ENCODE results near the gene C4orf50. TPM values are rescaled to one million over a fixed set of nuclear protein-coding genes. Genes with fewer than 3 reads are reported as not detected.
A peak's percentile ranks its signal among the peaks of the same experiment; 100 is the strongest.

The C4orf50 gene
- total and polyA plus RNA-seq, 11 donors = 0.05 to 0.11 TPM; not detected in 9

DNA sequence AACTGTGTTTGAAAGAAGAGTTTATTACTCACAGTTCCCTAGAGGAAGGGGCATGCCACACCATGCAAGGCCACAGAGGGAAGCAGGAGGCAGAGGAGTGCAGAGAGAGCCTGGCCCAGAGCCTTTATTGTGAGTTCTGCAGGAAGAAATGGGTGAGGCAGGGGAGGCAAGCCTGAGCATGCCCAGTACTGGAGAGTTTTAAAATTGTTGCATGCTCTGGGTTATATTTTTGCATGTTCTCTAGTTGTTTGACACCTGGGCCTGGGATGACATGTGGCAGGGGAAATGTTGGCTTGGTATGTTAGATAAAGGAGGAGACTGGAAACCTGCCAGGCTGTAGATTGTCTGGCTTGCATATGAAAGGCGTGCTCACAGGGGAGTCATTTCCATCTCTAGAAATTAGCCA, 105.6 kb downstream of the C4orf50 start:
- no peak for DNase-seq
- peaks cover 0 to 21% (median 3%) of the 10 kb centered on the region in 12 donors for H3K9me3 ChIP-seq
- no peak overlapping the region for H3K4me3 ChIP-seq
- H3K36me3 ChIP-seq = no peaks in the 10 kb centered on the region
- H3K27ac ChIP-seq = no peak overlapping the region
- ATAC-seq = no peak
- TF ChIP-seq, protein P1, sequence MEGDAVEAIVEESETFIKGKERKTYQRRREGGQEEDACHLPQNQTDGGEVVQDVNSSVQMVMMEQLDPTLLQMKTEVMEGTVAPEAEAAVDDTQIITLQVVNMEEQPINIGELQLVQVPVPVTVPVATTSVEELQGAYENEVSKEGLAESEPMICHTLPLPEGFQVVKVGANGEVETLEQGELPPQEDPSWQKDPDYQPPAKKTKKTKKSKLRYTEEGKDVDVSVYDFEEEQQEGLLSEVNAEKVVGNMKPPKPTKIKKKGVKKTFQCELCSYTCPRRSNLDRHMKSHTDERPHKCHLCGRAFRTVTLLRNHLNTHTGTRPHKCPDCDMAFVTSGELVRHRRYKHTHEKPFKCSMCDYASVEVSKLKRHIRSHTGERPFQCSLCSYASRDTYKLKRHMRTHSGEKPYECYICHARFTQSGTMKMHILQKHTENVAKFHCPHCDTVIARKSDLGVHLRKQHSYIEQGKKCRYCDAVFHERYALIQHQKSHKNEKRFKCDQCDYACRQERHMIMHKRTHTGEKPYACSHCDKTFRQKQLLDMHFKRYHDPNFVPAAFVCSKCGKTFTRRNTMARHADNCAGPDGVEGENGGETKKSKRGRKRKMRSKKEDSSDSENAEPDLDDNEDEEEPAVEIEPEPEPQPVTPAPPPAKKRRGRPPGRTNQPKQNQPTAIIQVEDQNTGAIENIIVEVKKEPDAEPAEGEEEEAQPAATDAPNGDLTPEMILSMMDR (IDR thresholded peaks at IDR 0.05) = no peak
- TF ChIP-seq POLR2A (IDR thresholded peaks at IDR 0.05) = no peak
- peaks cover 0 to 12% (median 0%) of the 10 kb centered on the region in 9 donors for H3K27me3 ChIP-seq
- H3K4me1 ChIP-seq = no peaks in the 10 kb centered on the region
- intact Hi-C loops (cut with DNase I) = no loop called here
- 31 to 74% (median 57%) methylated on average over 1 of the region's 1 CpG for WGBS, 4 donors

DNA sequence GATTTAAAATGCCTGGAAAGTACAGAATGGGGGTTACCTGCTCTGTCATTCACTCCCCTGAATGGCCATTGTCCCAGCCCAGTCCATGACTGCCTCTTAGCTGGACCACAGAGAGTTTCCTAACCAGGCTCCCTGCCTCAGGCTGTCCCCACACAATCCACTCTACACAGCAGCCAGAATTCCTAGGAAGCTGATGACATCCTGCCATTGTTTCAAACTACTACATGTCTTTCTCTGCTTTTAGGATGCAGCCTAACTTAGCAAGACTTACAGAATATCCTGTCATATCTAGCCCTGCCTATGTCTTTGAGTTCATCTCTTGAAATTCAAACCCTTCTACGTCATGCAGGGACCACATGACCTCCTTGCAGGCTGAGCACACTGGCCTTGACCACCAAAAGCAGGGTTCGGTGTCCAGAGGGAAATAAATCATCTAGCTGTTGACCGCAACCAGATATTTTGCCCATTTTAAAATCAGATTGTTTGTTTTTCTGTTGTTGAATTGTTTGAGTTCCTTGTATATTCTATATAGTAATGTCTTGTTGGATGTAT, 109.3 kb downstream of the C4orf50 start:
- no peak for TF ChIP-seq POLR2A (IDR thresholded peaks at IDR 0.05)
- TF ChIP-seq, protein P1 (IDR thresholded peaks at IDR 0.05) = no peak
- H3K36me3 ChIP-seq = no peaks in the 10 kb centered on the region
- DNase-seq (no peak), ATAC-seq (peak in 1 of 4 donors; percentile 78)
- no peak overlapping the region for H3K4me3 ChIP-seq
- intact Hi-C loops (cut with DNase I) = no loop called here
- no peak overlapping the region for H3K27ac ChIP-seq
- H3K27me3 ChIP-seq = peaks cover 0 to 23% (median 5%) of the 10 kb centered on the region in 9 donors
- WGBS, 4 donors = 56 to 64% (median 59%) methylated on average over 3 of the region's 3 CpGs
- H3K9me3 ChIP-seq = peaks cover 0 to 25% (median 3%) of the 10 kb centered on the region in 12 donors
- no peaks in the 10 kb centered on the region for H3K4me1 ChIP-seq

DNA sequence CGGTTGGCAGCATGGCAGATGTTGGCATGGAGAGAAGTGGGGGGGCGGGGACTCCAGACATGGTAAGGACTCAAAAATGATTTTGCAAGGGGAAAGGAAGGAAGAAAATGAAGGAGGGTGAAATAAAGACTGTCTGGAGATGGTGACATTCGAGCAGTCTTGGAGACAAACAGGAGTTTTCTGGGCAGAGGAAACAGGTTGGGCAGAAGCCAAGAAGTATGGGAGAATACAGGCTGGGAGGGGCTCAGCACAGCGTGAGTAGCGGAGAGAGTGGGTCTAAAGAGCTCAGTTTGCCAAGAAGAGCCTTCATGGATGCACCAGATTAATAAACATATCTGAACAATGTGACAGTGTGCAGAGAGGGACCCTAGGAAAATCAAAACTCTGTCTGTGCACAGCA, 112.0 kb downstream of the C4orf50 start:
- 12 to 24% (median 17%) methylated on average over 5 of the region's 5 CpGs for WGBS, 4 donors

DNA sequence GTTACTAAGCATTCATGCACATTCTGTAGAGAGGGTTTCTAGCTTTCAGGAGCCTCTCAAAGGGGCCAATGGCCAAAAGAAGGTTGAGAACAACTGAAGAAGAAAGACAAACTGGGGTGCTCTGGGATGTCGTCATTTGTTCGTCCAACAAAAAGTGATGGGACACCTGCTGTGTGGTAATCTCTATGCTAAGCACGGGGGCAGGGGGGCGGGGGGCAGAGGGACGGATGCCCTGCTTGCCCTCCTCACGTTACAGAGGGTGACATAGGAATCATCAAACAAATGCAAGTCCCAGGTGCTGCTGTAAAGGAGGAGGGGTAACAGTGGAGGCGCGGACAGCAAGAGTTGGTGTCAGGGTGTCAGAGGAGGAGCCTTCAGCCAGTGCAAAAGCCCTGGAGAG, 112.5 kb downstream of the C4orf50 start:
- Histone ChIP-seq H3K4me3 (no peak overlapping the region), H3K9me3 (peaks cover 0 to 25% (median 3%) of the 10 kb centered on the region in 12 donors), H3K27ac (no peak overlapping the region), H3K27me3 (peaks cover 0 to 47% (median 11%) of the 10 kb centered on the region in 9 donors), H3K4me1 (no peaks in the 10 kb centered on the region), H3K36me3 (no peaks in the 10 kb centered on the region)
- ATAC-seq = no peak
- intact Hi-C loops (cut with DNase I) = no loop called here
- no peak for TF ChIP-seq POLR2A (IDR thresholded peaks at IDR 0.05)
- TF ChIP-seq, protein P1 (IDR thresholded peaks at IDR 0.05) = no peak
- 8 to 11% (median 10%) methylated on average over 8 of the region's 8 CpGs for WGBS, 4 donors
- DNase-seq = no peak

More for the DNA sequence above, 112.0 kb downstream of the C4orf50 start:
- Histone ChIP-seq H3K4me3 (no peak overlapping the region), H3K27me3 (peaks cover 0 to 45% (median 11%) of the 10 kb centered on the region in 9 donors), H3K9me3 (peaks cover 0 to 25% (median 3%) of the 10 kb centered on the region in 12 donors), H3K36me3 (no peaks in the 10 kb centered on the region), H3K27ac (no peak overlapping the region), H3K4me1 (no peaks in the 10 kb centered on the region)
- no peak for DNase-seq
- no peak for ATAC-seq
- TF ChIP-seq POLR2A (IDR thresholded peaks at IDR 0.05) = no peak
- TF ChIP-seq, protein P1 (IDR thresholded peaks at IDR 0.05) = no peak
- intact Hi-C loops (cut with DNase I) = no loop called here

Data from heart left ventricle (tissue), 16 donors.